ENCODE data around the gene SYT7.
A peak's percentile ranks its signal among the peaks of the same experiment; 100 is the strongest.

The SYT7 gene

DNA sequence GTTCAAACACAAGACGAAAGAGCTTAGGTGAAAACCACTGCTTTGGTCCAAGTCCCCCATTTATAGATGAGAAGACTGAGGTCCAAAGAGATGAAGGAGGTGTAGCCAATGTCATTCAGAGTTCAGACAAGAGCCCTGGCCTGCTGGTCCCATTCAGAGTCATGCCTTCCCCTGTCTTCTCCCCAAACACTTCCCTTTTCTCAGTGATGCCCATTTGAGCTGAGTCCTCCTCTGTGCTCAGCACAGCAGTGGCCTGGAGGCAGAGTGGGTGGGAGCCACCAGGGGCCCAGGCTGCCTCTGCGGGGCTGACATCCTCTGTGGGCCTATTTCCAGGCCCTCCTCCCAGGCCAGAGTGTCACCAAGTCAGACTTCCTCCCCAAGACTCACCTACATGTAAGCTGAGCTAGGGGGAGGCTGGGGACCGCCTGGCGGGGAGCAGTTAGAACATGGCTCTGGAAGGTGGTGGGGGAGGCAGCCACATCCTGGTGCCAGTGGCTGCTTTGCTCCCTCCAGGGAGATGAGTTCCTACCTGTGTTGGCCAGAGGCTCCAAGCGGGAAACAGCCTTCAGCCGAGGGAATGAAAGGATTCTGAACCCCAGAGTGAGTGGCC is 94.8 kb downstream of the SYT7 start:
- Histone ChIP-seq H3K36me3 (ENCODE audit: control insufficient read depth in 2 of 2, insufficient read depth in 1 of 2, low read length in 2 of 2) (no peaks in the 10 kb centered on the region), H3K4me3 (ENCODE audit: low read depth, low read length) (no peak overlapping the region), H3K4me1 (ENCODE audit: control insufficient read depth, insufficient read depth, low read length) (no peaks in the 10 kb centered on the region), H3K9me3 (ENCODE audit: control insufficient read depth, insufficient read depth, low read depth, low read length) (no peaks in the 10 kb centered on the region), H3K27ac (ENCODE audit: extremely low read depth, low read depth, low read length) (no peak overlapping the region)
- TF ChIP-seq ZFHX2 (tag by site-specific recombination; conservative IDR thresholded peaks at IDR 0.05) = peak; percentile 34
- no peak for TF ChIP-seq GLI4 (tag by site-specific recombination; IDR thresholded peaks at IDR 0.05)
- TF ChIP-seq, protein P1, sequence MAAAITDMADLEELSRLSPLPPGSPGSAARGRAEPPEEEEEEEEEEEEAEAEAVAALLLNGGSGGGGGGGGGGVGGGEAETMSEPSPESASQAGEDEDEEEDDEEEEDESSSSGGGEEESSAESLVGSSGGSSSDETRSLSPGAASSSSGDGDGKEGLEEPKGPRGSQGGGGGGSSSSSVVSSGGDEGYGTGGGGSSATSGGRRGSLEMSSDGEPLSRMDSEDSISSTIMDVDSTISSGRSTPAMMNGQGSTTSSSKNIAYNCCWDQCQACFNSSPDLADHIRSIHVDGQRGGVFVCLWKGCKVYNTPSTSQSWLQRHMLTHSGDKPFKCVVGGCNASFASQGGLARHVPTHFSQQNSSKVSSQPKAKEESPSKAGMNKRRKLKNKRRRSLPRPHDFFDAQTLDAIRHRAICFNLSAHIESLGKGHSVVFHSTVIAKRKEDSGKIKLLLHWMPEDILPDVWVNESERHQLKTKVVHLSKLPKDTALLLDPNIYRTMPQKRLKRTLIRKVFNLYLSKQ (tag by site-specific recombination; IDR thresholded peaks at IDR 0.05; ENCODE audit: borderline replicate concordance) = no peak
- no peak for TF ChIP-seq ZNF658 (tag by site-specific recombination; IDR thresholded peaks at IDR 0.05)
- TF ChIP-seq EGR2 (tag by site-specific recombination; IDR thresholded peaks at IDR 0.05; ENCODE audit: low read depth) = peak; percentile 40; the same call in 1 of the 2 replicates
- TF ChIP-seq ZSCAN30 (tag by site-specific recombination; IDR thresholded peaks at IDR 0.05) = no peak
- ChIA-PET CTCF (interaction anchor here (0.8 to 2.6 kb wide), 6 partner anchors 8 to 40 kb away, joined by 3 to 9 read pairs (median 4); partner anchors contain the start of gene LRRC10B), POLR2A (no interaction called here)

DNA sequence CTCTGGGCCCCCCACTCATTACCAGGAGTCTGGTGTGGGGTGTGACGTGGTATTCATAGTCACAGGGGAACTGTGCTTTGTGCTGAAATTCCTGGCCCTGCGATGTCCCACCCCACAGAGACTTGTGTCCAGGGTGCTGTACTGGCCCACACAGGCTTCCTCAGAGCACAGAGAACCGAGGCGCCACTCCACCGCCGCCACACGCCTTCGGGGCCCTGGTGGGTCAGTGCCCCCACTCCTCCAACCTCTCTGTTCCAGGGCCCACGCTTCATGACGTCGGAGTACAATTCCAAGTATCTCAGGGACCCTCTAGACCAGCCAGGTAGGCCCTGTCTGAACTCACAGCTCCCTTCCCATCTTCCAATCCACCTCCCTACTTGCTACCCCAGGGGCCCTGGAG is 95.8 kb downstream of the SYT7 start:
- CTCF ChIA-PET = interaction anchor here (0.7 to 2.1 kb wide), 3 partner anchors 24 to 39 kb away, joined by 4 to 14 read pairs (median 4); partner anchors contain the start of gene LRRC10B

More for the DNA sequence above, 95.8 kb downstream of the SYT7 start:
- no peaks in the 10 kb centered on the region for H3K36me3 ChIP-seq (ENCODE audit: control insufficient read depth in 2 of 2, insufficient read depth in 1 of 2, low read length in 2 of 2)
- TF ChIP-seq, protein P2, sequence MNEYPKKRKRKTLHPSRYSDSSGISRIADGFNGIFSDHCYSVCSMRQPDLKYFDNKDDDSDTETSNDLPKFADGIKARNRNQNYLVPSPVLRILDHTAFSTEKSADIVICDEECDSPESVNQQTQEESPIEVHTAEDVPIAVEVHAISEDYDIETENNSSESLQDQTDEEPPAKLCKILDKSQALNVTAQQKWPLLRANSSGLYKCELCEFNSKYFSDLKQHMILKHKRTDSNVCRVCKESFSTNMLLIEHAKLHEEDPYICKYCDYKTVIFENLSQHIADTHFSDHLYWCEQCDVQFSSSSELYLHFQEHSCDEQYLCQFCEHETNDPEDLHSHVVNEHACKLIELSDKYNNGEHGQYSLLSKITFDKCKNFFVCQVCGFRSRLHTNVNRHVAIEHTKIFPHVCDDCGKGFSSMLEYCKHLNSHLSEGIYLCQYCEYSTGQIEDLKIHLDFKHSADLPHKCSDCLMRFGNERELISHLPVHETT (tag by site-specific recombination; IDR thresholded peaks at IDR 0.05) = no peak
- no peak for TF ChIP-seq ZNF248 (tag by site-specific recombination; IDR thresholded peaks at IDR 0.05)
- no peak for TF ChIP-seq ZNF654 (tag by site-specific recombination; IDR thresholded peaks at IDR 0.05; ENCODE audit: low read depth)
- TF ChIP-seq ZNF311 (tag by site-specific recombination; IDR thresholded peaks at IDR 0.05; ENCODE audit: borderline replicate concordance) = no peak
- no peak for TF ChIP-seq ZNF792 (tag by site-specific recombination; IDR thresholded peaks at IDR 0.05)
- no peak for TF ChIP-seq SCRT1 (tag by site-specific recombination; IDR thresholded peaks at IDR 0.05; ENCODE audit: borderline replicate concordance)
- TF ChIP-seq, protein P3, sequence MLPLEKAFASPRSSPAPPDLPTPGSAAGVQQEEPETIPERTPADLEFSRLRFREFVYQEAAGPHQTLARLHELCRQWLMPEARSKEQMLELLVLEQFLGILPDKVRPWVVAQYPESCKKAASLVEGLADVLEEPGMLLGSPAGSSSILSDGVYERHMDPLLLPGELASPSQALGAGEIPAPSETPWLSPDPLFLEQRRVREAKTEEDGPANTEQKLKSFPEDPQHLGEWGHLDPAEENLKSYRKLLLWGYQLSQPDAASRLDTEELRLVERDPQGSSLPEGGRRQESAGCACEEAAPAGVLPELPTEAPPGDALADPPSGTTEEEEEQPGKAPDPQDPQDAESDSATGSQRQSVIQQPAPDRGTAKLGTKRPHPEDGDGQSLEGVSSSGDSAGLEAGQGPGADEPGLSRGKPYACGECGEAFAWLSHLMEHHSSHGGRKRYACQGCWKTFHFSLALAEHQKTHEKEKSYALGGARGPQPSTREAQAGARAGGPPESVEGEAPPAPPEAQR (tag by site-specific recombination; IDR thresholded peaks at IDR 0.05) = no peak
- no peak for TF ChIP-seq ZNF510 (tag by site-specific recombination; IDR thresholded peaks at IDR 0.05; ENCODE audit: insufficient replicate concordance)
- TF ChIP-seq, protein P4, sequence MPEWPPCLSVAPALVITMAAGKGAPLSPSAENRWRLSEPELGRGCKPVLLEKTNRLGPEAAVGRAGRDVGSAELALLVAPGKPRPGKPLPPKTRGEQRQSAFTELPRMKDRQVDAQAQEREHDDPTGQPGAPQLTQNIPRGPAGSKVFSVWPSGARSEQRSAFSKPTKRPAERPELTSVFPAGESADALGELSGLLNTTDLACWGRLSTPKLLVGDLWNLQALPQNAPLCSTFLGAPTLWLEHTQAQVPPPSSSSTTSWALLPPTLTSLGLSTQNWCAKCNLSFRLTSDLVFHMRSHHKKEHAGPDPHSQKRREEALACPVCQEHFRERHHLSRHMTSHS (tag by site-specific recombination; IDR thresholded peaks at IDR 0.05) = no peak
- TF ChIP-seq, protein P5, sequence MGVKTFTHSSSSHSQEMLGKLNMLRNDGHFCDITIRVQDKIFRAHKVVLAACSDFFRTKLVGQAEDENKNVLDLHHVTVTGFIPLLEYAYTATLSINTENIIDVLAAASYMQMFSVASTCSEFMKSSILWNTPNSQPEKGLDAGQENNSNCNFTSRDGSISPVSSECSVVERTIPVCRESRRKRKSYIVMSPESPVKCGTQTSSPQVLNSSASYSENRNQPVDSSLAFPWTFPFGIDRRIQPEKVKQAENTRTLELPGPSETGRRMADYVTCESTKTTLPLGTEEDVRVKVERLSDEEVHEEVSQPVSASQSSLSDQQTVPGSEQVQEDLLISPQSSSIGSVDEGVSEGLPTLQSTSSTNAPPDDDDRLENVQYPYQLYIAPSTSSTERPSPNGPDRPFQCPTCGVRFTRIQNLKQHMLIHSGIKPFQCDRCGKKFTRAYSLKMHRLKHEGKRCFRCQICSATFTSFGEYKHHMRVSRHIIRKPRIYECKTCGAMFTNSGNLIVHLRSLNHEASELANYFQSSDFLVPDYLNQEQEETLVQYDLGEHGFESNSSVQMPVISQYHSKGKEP (tag by site-specific recombination; IDR thresholded peaks at IDR 0.05) = no peak
- TF ChIP-seq ZNF214 (tag by site-specific recombination; IDR thresholded peaks at IDR 0.05; ENCODE audit: borderline replicate concordance) = no peak
- TF ChIP-seq ZNF175 (tag by site-specific recombination; IDR thresholded peaks at IDR 0.05) = no peak
- H3K9me3 ChIP-seq (ENCODE audit: control insufficient read depth, insufficient read depth, low read depth, low read length) = no peaks in the 10 kb centered on the region
- H3K4me3 ChIP-seq (ENCODE audit: low read depth, low read length) = no peak overlapping the region
- POLR2A ChIA-PET = no interaction called here
- no peak overlapping the region for H3K27ac ChIP-seq (ENCODE audit: extremely low read depth, low read depth, low read length)
- H3K4me1 ChIP-seq (ENCODE audit: control insufficient read depth, insufficient read depth, low read length) = no peaks in the 10 kb centered on the region
